Osteoblast (primary cell): ENCODE data around the gene INHA. TPM values are rescaled to one million over a fixed set of nuclear protein-coding genes. Genes with fewer than 3 reads are reported as not detected.

Source experiments
- DNase-seq: peaks from one replicate; pipeline ENCODE4 v3.0.0; 2011; ENCODE audit warnings: low spot score, mixed read lengths; ENCODE audit not compliant: insufficient read length; ENCODE audit errors: missing footprints
- H2AFZ ChIP-seq: 2 replicates; pipeline ENCODE4 v1.6.0; 2011; ENCODE audit warnings: mild to moderate bottlenecking, low read length
- H3K27ac ChIP-seq: 2 replicates; pipeline ENCODE4 v1.5.1; 2011; ENCODE audit warnings: mild to moderate bottlenecking, low read depth, low read length, moderate library complexity
- H3K27me3 ChIP-seq: 2 replicates; pipeline ENCODE4 v1.6.0; 2012; ENCODE audit warnings: mild to moderate bottlenecking, control low read depth, inconsistent platforms, low read length, moderate library complexity; ENCODE audit not compliant: insufficient read depth
- H3K36me3 ChIP-seq: 2 replicates; pipeline ENCODE4 v1.5.1; 2011; ENCODE audit warnings: mild to moderate bottlenecking, low read length, control low read depth, moderate library complexity; ENCODE audit not compliant: insufficient read depth
- H3K4me1 ChIP-seq: 2 replicates; pipeline ENCODE4 v1.5.1; 2011; ENCODE audit warnings: mild to moderate bottlenecking, low read length, control low read depth, moderate library complexity; ENCODE audit not compliant: insufficient read depth
- H3K4me2 ChIP-seq: 2 replicates; pipeline ENCODE4 v1.6.0; 2011; ENCODE audit warnings: mild to moderate bottlenecking, low read length; ENCODE audit not compliant: insufficient read depth
- H3K4me3 ChIP-seq: fragments of 200-600 bp; sonication (generic); 3 replicates; pipeline ENCODE4 v1.5.1; 2012; ENCODE audit warnings: mild to moderate bottlenecking, low read length, inconsistent platforms; ENCODE audit not compliant: insufficient read depth
- H3K79me2 ChIP-seq: 2 replicates; pipeline ENCODE4 v1.6.0; 2012; ENCODE audit warnings: mild to moderate bottlenecking, low read length, control low read depth, inconsistent platforms; ENCODE audit not compliant: insufficient read depth
- H3K9me3 ChIP-seq: 2 replicates; pipeline ENCODE4 v1.5.1; 2011; ENCODE audit warnings: low read depth, low read length, control low read depth
- H4K20me1 ChIP-seq: 2 replicates; pipeline ENCODE4 v1.6.0; 2012; ENCODE audit warnings: mild to moderate bottlenecking, low read length, control low read depth; ENCODE audit not compliant: insufficient read depth
- CTCF ChIP-seq: IDR thresholded peaks from 2 replicates; pipeline ENCODE4 v1.5.1; 2011; ENCODE audit warnings: mild to moderate bottlenecking, low read depth, low read length, moderate library complexity; ENCODE audit errors: extremely low read depth
- total RNA-seq: library from RNA; depleted of rRNA; stranded (reverse); fragments of >200 nt; gene quantifications from 2 replicates; pipeline ENCODE4 v1.2.3, GENCODE V29; 2012

The INHA gene
- total RNA-seq, 1 donor: under 0.01 TPM

GRCh38 chr2:219544567-219544966, 27.5 kb upstream of the INHA start:
- Histone ChIP-seq H3K27me3 (no peaks in the 10 kb centered on the region), H3K4me1 (peaks cover 14% of the 10 kb centered on the region), H3K4me3 (peak overlapping the region; percentile 87), H2AFZ (no peak overlapping the region), H3K9me3 (no peaks in the 10 kb centered on the region), H3K36me3 (peaks cover 19% of the 10 kb centered on the region), H3K4me2 (peak overlapping the region; percentile 98), H4K20me1 (peaks cover 31% of the 10 kb centered on the region), H3K79me2 (peaks cover 23% of the 10 kb centered on the region), H3K27ac (no peak overlapping the region)
- no peak for TF ChIP-seq CTCF
- no peak for DNase-seq

DNA sequence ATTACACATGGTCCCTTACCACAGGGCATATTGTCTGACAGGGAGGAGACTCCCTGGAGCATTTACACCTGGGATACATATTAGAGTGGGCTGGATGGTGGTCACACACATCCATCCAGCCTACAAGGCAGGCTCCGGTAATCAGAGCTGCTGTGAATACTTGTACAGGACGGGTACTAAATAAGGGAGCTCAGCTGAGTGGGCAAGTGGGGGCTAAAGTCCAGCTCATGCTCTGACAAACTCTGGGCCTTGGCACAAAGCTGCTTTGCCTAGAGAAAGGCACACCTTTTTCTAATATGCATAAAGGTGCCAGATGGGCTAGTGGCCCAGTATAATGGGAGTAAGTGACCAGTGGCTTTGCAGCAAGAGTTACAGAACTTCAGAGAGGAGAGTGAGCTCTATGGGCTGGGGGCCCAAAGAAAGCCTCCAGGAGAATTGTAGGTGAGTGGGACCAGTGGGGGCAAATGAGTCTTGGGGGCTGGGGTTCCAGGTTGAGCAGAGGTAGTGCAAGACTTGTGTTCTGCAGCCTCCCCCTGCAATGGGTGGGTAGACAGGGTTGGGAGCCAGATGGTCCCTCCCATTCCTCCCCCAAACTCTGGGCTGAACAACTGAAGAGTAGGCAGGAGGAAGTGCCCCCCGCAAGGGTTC, 26.7 kb upstream of the INHA start:
- Histone ChIP-seq H3K9me3 (no peaks in the 10 kb centered on the region), H3K4me1 (peaks cover 14% of the 10 kb centered on the region), H3K4me2 (no peak overlapping the region), H3K4me3 (no peak overlapping the region), H3K36me3 (peaks cover 11% of the 10 kb centered on the region), H3K79me2 (peaks cover 23% of the 10 kb centered on the region), H4K20me1 (peaks cover 27% of the 10 kb centered on the region), H2AFZ (no peak overlapping the region), H3K27me3 (no peaks in the 10 kb centered on the region), H3K27ac (no peak overlapping the region)
- no peak for TF ChIP-seq CTCF
- no peak for DNase-seq

DNA sequence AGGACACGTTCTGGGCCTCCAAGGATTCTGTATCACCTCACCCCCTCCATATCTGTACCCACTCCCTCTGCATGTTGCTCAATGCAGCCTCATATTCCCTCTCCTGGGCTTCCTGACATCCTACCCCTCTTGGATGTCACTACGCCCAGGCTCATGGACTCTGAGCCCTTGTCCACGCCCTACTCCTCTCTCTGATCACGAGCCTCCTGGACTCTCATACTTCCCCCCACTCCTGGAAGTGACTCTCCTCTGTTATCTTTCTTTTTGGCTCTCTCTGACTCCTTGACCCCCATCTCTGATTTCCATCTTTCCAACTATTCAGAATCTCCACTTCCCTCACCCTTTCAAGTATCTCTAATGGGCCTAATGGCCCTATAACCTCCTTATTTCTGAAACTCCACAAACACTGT, 26.2 kb upstream of the INHA start:
- Histone ChIP-seq H3K4me2 (no peak overlapping the region), H3K9me3 (no peaks in the 10 kb centered on the region), H3K36me3 (peaks cover 6% of the 10 kb centered on the region), H3K79me2 (peaks cover 18% of the 10 kb centered on the region), H3K27me3 (no peaks in the 10 kb centered on the region), H3K4me3 (no peak overlapping the region), H2AFZ (no peak overlapping the region), H4K20me1 (peaks cover 23% of the 10 kb centered on the region), H3K4me1 (peaks cover 14% of the 10 kb centered on the region), H3K27ac (no peak overlapping the region)
- TF ChIP-seq CTCF: no peak
- no peak for DNase-seq

- no peak for TF ChIP-seq CTCF
- Histone ChIP-seq H3K79me2 (peaks cover 1% of the 10 kb centered on the region), H3K4me3 (no peak overlapping the region), H3K4me2 (no peak overlapping the region), H2AFZ (no peak overlapping the region), H3K9me3 (no peaks in the 10 kb centered on the region), H4K20me1 (peaks cover 9% of the 10 kb centered on the region), H3K4me1 (peaks cover 12% of the 10 kb centered on the region), H3K36me3 (no peaks in the 10 kb centered on the region), H3K27ac (no peak overlapping the region), H3K27me3 (no peaks in the 10 kb centered on the region)
- no peak for DNase-seq
Measured at GRCh38 chr2:219547621-219548020, 24.5 kb upstream of the INHA start.
